Panc1 (cell line): ENCODE results near the gene PRKCA.
A peak's percentile ranks its signal among the peaks of the same experiment; 100 is the strongest.

Experiments
- CTCF ChIP-seq: fragments of 450-650 bp; IDR thresholded peaks from 2 replicates; pipeline ENCODE4 v1.5.1; 2017; ENCODE audit warnings: mild to moderate bottlenecking
- POLR2AphosphoS5 ChIP-seq: IDR thresholded peaks from 2 replicates; pipeline ENCODE4 v1.6.1; 2012; ENCODE audit warnings: mild to moderate bottlenecking, low read depth, low read length, moderate library complexity
- REST ChIP-seq, 2 experiments: IDR thresholded peaks; 2 replicates each; pipeline ENCODE4 v1.6.1; 2011 to 2012; ENCODE audit warnings: low read depth in 2 of 2, control low read depth in 1 of 2, low read length in 1 of 2, mild to moderate bottlenecking in 1 of 2, moderate library complexity in 1 of 2; ENCODE audit not compliant: insufficient read depth in 1 of 2
- SIN3A ChIP-seq: IDR thresholded peaks from 2 replicates; pipeline ENCODE4 v1.6.1; 2012; ENCODE audit warnings: low read depth, mild to moderate bottlenecking, low read length, moderate library complexity, borderline replicate concordance; ENCODE audit not compliant: insufficient read depth

- TF ChIP-seq CTCF (no peak), SIN3A (no peak), REST (IDR thresholded peaks at IDR 0.05; ENCODE audit: insufficient read depth in 1 of 2, low read depth in 2 of 2, low read length in 1 of 2) (no peak), POLR2AphosphoS5 (peak; percentile 80)
Observed at GRCh38 chr17:66275651-66276050, 26.8 kb upstream of the PRKCA start.
